ENCODE data around the gene PTPRU. TPM values are rescaled to one million over a fixed set of nuclear protein-coding genes. Genes with fewer than 3 reads are reported as not detected.
A peak's percentile ranks its signal among the peaks of the same experiment; 100 is the strongest.

PTPRU gene
- polyA plus RNA-seq, 1 of the 3 experiments (the other 2 are of a cell fraction): 3.5 TPM

- TF ChIP-seq EP300 (IDR thresholded peaks at IDR 0.05; ENCODE audit: borderline replicate concordance in 1 of 2, low read depth in 1 of 2, low read length in 1 of 2) (peak in 1 of 2 experiments; percentile 8; a peak in 1 of 4 replicates), ZBTB33 (IDR thresholded peaks at IDR 0.05; ENCODE audit: borderline replicate concordance, low read depth) (no peak), EZH2phosphoT487 (IDR thresholded peaks at IDR 0.05; ENCODE audit: borderline replicate concordance, low read depth) (no peak), PBX3 (IDR thresholded peaks at IDR 0.05) (no peak), SMC3 (IDR thresholded peaks at IDR 0.05; ENCODE audit: low read depth, low read length) (no peak), MEF2A (IDR thresholded peaks at IDR 0.05; ENCODE audit: borderline replicate concordance, low read depth) (no peak), REST (IDR thresholded peaks at IDR 0.05; ENCODE audit: low read depth, low read length) (no peak), POLR2AphosphoS5 (IDR thresholded peaks at IDR 0.05; ENCODE audit: low read depth, low read length) (peak; percentile 90), FOSL2 (IDR thresholded peaks at IDR 0.05; ENCODE audit: borderline replicate concordance, low read depth) (no peak), FOXJ3 (CRISPR knock-in tag; IDR thresholded peaks at IDR 0.05) (peak; percentile 48; the same call in 1 of the 2 replicates), GATA2 (CRISPR knock-in tag; IDR thresholded peaks at IDR 0.05) (no peak), RAD21 (IDR thresholded peaks at IDR 0.05; ENCODE audit: low read length) (peak; percentile 14; the same call in 1 of the 2 replicates), CTCF (IDR thresholded peaks at IDR 0.05) (peak; percentile 39), NRF1 (IDR thresholded peaks at IDR 0.05; ENCODE audit: low read depth, low read length) (peak; percentile 73), JUND (IDR thresholded peaks at IDR 0.05) (no peak), MAX (IDR thresholded peaks at IDR 0.05; ENCODE audit: low read depth) (peak; percentile 97)
Measured at GRCh38 chr1:29230553-29231378, 5.6 kb upstream of the PTPRU start, which contains the start of gene MECR (continued).

Data from SK-N-SH (cell line).